Pericardium fibroblast (primary cell): ENCODE results near the gene FUT9. TPM values are rescaled to one million over a fixed set of nuclear protein-coding genes. Genes with fewer than 3 reads are reported as not detected.

Source experiments
- total RNA-seq: library from RNA; depleted of rRNA; stranded (reverse); fragments of >200 nt; gene quantifications from 2 replicates; pipeline ENCODE4 v1.2.3, GENCODE V29; 2015

Gene FUT9
- total RNA-seq, result not detected in 2 replicates

DNA sequence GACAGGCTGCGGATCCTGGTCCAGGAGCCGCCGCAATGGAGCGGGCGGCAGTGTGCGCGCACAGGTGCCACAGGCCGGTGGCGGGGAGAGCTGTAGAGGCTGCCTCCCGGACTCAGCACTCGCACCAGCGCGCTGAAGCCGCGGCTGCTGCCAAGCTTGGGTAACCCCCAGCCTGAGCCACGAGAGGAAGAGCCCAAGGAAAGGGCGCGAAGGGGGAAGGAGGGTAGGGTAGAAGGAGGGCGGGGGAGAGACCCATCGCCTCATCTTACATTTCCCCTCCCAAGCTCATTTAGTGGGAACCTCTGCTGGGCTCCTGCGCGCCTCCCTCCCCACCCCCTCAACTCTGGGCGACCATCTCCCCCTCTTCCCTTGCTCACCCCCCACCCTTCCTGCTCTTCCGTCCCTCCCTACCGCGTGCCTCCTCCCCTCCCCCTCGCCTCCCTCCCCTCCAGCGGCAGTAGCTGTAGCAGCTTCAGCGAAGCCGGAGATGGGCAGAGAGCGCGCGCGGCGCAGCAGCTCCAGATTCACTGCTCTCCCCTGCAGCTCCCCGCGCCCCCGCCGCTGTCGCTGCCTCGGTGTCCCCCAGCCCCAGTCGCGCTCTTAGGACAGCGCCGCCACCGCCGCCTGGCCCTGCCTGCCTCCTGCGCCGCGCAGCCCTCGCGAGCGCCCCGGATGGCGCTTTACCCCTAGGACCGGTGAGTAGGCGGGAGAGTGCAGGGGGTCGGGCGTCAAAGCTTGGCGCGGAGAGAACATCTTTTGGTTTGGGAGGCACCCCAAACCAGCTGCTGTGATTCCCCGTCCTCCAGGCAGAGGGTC lies at the start of gene FUT9:
Gene FUT9 (plus strand): TSS at position 457 of the 816 bp plus-strand sequence. CDS start 187,182 bp downstream, outside the sequence.

